Astrocyte of the hippocampus (primary cell): Measurements from ENCODE around the gene NPLOC4.
"Not testable (repeated sequence)": the region's sequence is repeated elsewhere in the genome, so short reads cannot be mapped to it uniquely, and the experiment has no call there.

Experiments
- DNase-seq: peaks from one replicate; pipeline ENCODE4 v3.0.0; 2011; ENCODE audit warnings: low read depth, low spot score

The NPLOC4 gene

DNA sequence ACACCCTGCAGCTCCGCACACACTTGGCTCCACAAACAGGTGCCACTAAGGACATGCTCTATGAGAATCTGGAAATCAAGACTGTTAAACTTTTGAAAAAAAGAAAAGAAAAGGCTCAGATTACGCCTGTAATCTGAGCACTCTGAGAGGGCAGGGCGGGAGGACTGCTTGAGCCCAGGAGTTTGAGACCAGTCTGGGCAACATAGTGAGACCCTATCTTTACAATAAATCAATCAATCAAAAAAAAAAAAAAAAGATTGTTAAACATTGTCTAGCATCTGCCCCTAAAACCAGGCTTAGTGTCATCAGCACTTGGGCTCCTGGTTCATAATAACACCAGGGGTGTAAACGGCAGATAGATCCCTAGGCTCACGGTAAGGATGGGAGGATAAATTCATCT, 47.3 kb downstream of the NPLOC4 start:
- DNase-seq, result no peak

DNA sequence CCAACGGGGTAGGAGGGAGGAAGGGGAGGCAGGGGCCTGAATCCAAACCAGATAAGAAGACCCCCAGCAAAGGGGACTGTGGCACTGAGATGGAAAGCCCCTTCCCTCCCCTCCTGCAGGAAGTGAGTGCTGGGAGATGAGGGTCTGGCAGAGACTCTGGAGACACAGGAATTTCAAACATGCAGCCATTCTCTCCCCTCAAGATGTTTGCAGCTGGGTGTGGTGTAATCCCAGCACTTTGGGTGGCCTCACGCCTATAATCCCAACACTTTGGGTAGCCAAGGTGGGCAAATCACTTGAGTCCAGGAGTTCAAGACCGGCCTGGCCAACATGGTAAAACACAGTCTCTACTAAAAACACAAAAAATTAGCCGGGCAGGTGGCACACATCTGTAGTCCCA, 50.8 kb downstream of the NPLOC4 start:
- DNase-seq, result no peak

DNA sequence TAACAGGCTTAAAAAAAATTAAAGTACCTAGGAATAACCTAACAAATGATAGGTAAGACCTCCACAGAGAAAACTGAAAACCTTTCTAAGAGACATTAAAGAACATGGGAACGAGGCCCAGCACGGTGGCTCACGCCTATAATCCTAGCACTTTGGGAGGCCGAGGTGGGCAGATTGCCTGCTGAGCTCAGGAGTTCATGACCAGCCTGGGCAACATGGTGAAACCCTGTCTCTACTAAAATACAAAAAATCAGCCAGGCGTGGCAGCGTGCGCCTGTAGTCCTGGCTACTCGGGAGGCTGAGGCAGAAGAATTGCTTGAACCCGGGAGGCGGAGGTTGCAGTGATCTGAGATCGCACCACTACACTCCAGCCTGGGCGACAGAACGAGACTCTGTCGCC, 52.1 kb downstream of the NPLOC4 start:
- not testable (repeated sequence) for DNase-seq

DNA sequence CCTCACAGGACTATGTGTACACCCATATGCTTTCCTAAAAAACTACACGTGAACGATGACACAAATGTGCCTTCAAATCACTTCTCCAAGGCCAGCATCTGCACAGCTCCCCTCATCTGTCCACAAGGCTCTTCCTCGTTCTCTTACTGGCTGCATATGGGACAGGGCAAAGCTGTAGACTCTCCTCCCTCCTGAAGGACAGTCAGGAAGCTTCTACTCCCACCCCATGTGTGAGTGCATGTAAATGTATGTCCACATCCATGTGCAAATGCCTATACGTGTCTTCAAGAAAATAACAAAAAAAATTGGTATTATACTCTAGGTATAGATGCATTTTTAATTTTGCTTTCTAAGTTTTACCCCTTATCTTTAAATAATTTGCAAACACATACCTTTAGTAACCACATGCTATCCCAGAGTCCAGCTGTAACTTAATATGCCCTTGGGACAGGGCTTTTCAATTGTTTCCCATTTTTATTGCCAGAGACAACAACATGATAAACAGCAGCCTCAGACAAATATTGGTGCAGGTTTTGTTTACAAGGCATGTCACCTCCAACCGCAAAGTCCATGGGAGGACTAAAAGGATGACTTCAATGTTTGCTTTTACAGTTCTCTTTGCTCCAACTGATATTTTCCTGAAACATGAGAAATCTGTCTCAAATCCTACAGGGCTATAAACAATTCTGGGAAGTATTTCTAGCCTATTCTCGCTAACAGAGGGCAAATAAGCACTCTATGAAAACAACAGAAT, 53.1 kb downstream of the NPLOC4 start:
- DNase-seq, result no peak

DNA sequence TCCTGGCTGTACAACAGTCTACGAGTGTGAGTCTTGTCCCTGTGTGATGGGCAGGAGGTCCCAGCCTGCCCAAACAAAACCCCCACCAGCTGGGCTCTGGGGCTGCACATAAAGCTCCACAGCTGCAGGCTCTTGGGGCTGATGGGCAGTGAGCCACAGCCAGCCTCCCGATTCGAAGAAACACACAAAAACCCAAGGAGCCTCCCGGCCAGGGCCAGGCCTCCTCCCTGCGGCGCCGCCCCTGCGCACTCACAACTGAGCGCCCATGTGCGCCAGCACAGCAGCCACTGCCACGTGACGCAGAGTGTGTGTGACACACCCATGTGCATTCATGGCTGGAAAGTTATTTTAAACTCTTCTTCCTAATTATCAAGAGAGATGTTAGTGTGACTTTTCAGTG, 54.2 kb downstream of the NPLOC4 start:
- DNase-seq, result no peak

DNA sequence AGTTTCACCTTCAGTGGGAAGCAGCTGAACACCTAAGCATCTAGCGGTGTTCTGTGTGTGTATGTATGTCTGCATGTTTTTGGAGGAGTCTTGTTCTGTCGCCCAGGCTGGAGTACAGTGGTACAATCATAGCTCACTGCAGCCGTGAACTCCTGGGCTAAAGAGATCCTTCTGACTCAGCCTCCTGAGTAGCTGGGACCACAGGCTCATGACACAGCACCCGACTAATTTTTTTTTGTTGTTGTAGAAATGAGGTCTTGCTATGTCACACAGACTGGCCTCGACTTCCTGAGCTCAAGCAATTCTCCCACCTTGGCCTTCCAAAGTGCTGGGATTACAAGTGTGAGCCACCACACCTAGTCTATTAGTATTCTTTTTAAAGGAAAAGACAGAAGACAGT, 54.6 kb downstream of the NPLOC4 start:
- peak; percentile 58 for DNase-seq

DNA sequence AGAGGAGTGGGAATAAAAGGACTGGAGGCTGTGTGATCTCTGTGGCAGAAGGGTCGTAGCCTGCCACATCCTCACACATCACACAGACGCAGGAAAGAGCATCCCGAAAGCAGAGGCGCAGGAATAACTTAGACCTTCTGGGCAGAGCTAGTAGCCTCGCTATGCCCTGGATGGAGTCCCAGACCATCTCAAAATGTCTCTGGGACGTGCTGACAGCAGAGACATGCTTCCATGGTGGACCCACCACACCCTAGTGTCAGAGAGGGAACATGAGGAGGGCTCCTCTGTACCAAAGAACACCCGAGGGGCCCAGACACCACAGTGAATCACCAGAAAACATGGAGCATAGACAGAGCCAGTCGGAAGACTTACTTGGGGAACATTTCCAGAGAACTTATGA, 55.2 kb downstream of the NPLOC4 start:
- no peak for DNase-seq

DNA sequence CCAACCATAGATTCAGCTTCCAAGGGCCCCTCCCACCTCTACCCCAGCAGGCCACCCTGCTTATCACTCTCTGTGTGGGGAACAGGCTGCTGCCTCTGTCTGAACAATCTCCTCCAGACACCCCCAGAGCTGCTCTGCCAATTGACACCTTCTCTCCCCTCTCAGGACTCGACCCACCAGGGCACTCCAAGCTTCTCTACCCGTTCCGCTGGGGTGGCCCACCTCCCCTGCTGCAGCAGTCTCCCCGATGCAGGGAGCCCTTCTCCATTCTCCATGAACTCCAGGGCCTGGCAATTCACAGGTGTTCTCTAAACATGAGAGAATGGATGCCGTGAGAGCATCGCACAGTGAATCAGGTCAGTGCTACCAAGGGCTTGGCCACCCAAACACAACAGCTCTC, 56.4 kb downstream of the NPLOC4 start:
- DNase-seq, result no peak

DNA sequence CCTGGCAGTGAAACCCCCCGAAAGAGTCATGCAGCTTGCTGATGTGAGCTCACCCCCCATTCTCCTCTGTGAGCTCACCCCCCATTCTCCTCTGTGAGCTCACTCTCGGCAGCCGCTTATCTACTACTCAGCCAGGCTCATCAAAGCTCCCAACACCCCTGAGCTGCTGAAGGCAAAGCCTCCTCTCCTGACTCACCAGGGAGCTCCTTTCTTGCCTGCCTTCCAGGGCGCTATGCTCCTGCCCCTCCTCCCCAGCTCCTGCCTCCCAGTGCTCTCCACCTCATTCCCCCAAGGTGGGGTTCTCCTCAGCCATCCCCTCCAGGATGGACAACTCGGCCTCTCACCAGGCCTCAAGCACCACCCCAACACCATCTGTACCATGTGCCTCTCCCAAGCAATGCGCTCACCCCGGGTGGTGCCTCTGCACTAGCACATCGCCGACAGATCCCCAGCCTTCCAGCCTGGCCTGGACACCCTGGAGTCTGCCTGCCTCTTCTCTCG, 57.0 kb downstream of the NPLOC4 start:
- peak; percentile 72 for DNase-seq

DNA sequence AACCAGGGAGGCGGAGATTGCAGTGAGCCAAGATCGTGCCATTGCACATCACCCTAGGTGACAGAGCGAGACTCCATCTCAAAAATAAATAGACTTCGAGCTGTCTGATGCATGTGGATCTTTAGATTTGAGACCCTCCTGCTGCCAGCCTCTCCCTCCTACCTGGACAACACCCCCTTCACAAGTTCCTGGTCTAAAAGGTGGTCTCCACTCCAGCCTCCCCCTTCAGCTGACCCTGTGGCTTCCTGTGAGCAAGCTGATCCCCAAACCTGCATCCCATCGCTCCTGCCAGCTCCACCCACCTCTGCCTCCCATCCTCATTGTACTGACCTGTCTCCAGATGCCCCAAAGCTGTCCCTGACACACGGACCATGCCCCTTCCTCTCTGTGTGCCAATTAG, 57.6 kb downstream of the NPLOC4 start:
- DNase-seq, result no peak

DNA sequence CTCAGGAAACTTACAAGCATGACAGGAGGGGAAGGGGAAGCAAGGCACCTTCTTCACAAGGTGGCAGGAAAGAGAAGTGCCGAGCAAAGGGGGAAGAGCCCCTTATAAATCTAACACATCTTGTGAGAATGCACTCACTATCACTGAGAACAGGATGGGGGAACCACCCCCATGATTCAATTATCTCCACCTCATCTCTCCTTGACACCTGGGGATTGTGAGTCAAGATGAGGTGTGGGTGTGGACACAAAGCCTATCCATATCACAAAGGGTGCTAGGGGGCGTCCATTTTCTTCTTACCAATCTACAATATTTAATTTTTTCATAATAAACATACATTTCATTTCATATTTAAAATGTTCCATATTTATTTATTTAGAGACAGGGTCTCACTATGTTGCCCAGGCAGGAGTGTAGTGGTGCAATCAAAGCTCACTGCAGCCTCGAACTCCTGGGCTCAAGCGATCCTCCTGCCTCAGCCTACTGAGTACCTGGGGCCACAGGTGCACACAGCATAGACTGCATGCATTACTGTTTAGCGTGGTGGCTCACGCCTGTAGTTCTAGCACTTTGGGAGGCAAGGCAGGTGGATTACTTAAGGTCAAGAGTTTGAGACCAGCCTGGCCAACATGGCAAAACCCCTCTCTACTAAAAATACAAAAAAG, 58.2 kb downstream of the NPLOC4 start:
- DNase-seq, result no peak

DNA sequence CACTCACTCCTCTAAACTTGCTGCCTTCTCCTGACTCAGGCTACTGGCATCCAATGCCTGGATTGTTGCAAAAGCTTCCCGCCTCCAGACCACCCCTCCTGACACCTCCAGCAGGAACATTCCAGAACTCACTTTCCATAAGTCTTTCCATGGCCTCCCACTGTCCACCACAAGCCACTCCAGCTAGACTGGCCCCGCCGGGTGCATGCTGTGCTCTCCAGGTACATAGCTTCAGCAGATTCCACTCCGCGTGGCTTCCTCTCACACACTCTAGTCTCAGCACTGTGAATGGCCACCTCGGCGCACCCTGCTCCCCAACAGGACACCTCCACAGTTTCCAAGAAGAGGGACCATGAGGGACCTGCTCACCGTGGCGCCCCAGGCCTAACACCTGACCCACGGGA, 58.9 kb downstream of the NPLOC4 start:
- peak; percentile 75 for DNase-seq

DNA sequence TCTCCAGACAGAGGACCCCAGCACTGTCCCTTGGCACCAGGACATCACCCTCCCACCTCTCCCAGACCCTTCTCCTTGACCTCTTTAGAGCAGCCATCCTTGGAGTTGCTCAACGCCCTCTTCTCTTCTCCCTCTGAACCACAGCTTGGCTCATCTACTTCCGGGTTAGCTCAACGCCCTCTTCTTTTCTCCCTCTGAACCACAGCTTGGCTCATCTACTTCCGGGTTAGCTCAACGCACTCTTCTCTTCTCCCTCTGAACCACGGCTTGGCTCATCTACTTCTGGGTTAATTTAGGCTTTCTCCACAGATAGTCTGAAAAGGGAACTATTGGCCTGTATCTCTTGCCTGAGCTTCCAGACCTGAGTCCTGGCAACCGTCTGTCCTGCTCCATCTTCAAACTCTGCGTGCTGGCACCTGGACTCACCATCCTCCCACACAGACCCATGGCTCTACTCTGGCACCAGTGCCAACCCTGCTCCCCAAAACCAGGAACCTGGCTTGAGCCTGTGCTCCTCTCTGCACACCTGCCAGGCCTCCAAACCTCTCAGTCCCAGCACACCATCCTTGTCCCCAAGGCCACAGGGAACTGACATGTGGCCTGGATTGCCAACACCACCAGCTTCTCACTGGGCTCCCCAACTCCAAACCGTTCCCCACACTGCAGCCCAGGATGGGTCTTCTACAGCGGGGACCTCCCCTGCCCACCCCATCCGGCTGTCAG, 59.5 kb downstream of the NPLOC4 start:
- no peak for DNase-seq

DNA sequence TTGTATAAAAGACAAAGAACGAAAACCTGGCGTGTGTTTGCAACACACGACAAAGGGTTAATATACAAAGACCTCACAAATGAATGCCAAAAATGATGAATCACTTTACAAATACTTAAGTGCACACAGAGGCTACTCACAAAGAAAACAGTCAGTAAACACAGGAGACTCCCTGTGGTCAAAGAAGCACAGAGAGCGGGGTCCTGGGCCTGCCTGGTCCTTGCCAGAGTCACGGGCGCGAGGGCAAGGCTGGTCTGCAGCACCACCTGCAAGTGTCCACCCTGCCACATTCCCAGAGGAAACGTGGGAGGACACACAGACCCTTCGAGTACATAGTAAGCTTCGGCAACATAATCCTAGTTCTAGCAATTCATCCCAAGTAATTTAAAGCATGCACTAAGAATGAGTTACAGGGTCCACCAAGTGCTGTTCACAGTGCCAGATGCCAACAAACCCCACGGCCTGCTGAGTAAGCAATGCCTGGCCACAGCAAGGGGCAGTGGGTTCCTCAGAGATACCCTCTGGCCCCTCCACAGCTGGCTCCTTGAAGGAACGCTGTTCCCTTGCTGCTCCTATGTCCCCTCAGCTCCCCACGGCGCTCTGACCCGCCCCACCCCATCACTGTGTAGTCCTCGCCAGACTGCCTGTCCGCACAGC, 60.2 kb downstream of the NPLOC4 start:
- DNase-seq, result peak; percentile 91

DNA sequence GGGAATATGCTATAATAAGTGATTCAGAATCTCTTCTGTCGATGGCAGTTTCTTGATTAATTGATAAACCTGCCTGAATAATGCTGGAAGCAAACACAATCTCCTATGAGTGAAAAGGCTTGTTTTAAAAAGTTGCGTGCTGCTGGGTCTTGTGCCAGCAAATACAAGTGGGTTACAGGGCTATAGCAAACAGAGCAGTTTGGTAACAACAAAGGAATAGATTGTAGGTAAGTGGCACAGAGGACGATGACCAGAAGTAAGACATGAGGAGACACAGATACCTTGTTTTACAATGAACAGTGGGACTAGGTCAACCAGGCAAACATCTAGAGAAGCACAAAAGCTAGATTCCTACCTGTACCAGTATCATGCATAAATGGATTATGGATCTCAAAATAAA, 61.1 kb downstream of the NPLOC4 start:
- no peak for DNase-seq

DNA sequence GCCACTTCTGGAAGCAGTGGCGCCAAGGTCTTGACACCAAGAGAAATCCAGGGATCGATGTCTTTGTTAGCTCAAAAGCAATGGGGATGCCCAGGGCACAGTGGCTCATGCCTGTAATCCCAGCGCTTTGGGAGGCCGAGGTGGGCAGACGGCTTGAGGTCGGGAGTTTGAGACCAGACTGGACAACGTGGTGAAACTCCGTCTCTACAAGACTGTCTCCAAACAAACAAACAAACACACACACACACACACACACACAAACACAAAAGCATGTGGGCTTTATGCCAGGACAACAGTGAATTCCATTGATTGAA, 62.3 kb downstream of the NPLOC4 start:
- DNase-seq, result no peak

DNA sequence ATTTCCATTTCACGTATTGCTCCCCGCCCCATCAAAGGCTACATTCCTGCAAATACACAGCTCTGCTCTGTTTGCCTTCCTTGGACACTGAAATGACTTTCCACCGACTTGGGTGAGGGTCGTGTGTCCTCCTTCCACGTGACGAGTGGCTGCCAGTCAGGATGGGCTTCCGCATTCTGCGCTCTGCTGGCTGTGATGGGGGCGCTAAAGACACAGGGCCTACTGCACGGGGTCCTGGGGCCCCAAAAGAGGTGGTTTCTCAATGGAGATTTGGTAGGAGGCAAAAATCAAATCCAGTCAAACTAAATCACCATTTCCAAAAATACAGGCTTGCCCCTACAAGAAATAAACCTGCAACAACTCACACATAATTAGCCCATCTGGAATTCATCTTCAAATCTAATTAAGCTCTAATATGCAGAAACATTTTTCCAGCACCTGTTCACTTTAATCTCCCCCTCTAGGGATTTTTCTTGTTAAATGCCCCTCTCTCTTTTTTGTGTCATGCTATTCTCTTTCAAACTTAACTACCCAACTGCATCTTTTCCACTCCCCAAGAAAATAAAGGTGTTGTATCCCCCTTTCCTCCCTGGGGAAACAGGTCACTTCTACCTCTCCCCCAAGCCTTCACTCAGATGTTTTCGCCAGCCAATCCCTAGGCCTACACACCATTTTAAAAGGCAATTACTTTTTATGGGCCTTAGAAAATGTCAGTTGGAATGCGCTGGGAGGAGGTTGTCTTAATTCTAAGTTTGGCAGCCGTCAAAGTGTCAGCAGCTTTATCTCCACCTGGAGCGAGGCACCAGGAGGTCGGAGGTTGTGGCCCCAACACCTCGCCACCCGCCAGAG, 62.9 kb downstream of the NPLOC4 start:
- no peak for DNase-seq

DNA sequence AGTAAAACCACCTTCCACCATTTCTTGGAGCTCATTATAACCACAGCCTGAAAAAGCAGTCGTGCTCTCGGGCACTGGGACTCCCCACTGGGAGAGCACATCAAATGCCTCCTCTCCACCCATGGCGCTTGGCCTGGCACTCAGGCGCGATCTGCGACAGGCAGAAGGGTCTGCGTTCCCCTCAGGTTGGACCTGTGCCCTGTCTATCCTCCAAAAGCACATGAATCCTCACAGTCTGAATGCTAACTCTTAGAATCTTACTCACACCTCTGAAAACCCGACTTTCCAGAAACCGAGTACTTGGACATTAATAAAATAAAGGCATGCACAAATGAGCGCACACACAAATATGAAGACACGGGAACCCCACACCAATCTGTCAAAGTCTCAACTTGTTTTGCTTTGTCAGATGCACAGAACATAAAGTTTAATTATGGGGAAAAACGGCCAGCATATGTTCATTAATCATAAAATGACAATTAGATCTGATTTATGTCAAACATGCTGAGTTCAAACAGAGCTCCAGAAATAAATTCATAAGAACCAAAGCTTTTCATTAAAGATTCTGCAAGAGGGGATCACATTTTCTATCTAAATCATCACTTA, 64.2 kb downstream of the NPLOC4 start:
- DNase-seq, result no peak

DNA sequence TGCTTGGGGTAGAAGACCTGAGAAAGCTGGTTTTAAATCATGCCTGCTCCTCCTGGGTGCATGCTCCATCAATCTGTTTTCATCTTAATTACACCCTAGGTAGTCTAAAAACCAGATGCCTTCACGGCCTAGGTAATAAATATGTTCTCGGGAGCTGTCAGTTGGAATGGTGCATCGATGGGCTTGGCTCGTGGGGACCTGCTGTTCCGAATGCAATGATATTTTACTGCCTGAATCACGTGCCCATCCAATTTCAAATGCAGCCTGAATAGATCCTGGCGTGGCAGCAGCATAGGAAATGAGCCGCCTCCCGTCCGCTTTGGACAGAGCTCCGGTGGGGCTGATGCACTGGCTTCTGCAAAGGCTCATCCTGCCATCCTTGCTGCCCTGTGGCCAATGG, 65.9 kb downstream of the NPLOC4 start:
- no peak for DNase-seq

DNA sequence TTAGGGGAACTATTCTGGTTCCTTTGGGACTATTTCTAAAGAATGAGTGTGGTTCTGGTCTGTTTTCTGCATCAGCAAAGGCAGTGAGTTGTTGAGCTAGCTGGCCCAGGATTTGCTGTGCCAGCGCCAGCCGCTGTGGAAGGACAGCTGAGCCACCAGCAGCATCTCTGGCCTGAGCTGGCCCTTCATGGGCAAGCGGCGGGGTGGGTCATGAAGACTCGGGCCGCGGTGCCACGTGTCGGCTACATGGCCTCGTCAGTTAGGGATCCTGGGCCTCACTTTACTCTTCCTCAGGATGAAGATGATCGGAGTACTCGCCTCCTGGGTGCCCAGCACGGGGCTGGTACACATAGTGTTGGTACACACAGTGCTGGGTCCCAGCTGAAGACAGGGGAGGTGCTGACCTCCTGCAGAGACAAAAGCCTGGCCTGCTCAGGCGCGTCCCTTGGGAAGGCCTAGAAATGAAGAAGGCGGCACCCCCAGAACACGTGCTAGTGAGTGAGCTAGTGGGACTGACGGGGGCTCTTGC, 66.9 kb downstream of the NPLOC4 start:
- no peak for DNase-seq

DNA sequence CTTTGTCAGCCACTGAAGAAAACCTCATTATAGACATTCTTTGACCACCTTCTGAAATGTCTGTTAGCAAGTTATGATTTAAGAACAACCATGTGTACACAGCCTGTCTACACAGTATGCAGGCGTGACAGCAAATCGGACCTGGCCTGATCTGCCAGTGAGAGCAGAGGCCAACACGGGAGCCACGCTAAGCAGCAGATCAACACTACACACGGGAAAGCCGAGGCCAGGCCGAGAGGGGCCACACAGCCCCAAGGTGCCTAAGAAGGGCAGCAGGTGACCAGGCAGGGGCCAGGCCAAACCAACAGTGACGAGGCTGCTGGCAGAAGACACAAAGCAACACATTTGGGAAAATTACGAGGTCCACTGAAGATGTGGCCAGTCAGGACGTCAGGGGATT, 68.5 kb downstream of the NPLOC4 start:
- DNase-seq, result no peak
